OCI-LY1 (cell line): ENCODE data around the gene DLAT.

Source experiments
- CTCF ChIP-seq: fragments of 200-600 bp; sonication (generic), shearing (Covaris generic); IDR thresholded peaks from 2 replicates; pipeline ENCODE4 v1.5.1; 2017; ENCODE audit warnings: mild to moderate bottlenecking, antibody characterized with exemption, low read length, moderate library complexity, mixed read lengths
- EZH2 ChIP-seq: fragments of 200-600 bp; sonication (generic), shearing (Covaris generic); IDR thresholded peaks from 2 replicates; pipeline ENCODE4 v1.8.0; 2017; ENCODE audit warnings: borderline replicate concordance, mixed run types, mild to moderate bottlenecking, antibody characterized with exemption, low read length, moderate library complexity, mixed read lengths

DNA sequence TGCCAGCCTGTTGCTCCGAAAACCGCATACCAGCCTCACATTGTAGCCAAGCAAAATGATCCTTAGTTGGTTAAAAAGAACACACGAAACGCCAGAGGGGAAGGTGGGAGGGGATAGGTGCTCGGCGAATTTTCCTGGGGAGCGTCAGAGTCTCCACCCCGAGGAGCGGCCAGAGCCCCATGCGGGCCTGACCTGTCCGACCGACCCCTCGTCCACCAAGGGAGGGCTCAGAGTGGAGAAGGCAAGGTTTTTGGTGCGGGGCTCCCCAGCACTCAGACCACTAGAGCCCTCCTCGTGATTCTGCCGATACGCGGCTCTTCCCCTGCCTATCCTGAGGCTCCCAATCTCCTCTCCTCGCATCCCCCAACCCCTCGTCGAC, 48.5 kb upstream of the DLAT start:
- TF ChIP-seq CTCF (no peak), EZH2 (no peak)
